Nephron progenitor cell (in vitro differentiated cells): Measurements from ENCODE around the gene DGKE.

Experiments
- DNase-seq: peaks from one replicate; pipeline ENCODE4 v3.0.0; 2021
- H3K27ac Mint-ChIP-seq: 2 replicates; pipeline ENCODE4 v1.8.0; 2021; ENCODE audit warnings: mild to moderate bottlenecking, moderate library complexity, mixed read lengths
- H3K27me3 Mint-ChIP-seq: 2 replicates; pipeline ENCODE4 v1.8.0; 2021; ENCODE audit warnings: mild to moderate bottlenecking, low read depth, mixed read lengths; ENCODE audit not compliant: poor library complexity
- H3K36me3 Mint-ChIP-seq: 2 replicates; pipeline ENCODE4 v1.8.0; 2021; ENCODE audit warnings: low read depth, mixed read lengths
- H3K4me1 Mint-ChIP-seq: 2 replicates; pipeline ENCODE4 v1.8.0; 2021; ENCODE audit warnings: mixed read lengths
- H3K4me3 Mint-ChIP-seq: 2 replicates; pipeline ENCODE4 v1.8.0; 2021; ENCODE audit warnings: mild to moderate bottlenecking, moderate library complexity, mixed read lengths
- H3K9me3 Mint-ChIP-seq: 2 replicates; pipeline ENCODE4 v1.8.0; 2021; ENCODE audit warnings: mild to moderate bottlenecking, moderate library complexity, mixed read lengths
- CTCF ChIP-seq: fragments of 200-600 bp; sonication (generic); IDR thresholded peaks from 2 replicates; pipeline ENCODE4 v1.5.0; 2021; ENCODE audit warnings: antibody characterized with exemption

Gene DGKE

GRCh38 chr17:56809106-56809819 lies 24.7 kb upstream of the DGKE start:
- TF ChIP-seq CTCF = no peak
- DNase-seq = no peak
- no peaks in the 10 kb centered on the region for H3K9me3 Mint-ChIP-seq
- peaks cover 15% of the 10 kb centered on the region for H3K27me3 Mint-ChIP-seq
- H3K27ac Mint-ChIP-seq = no peak overlapping the region
- no peak overlapping the region for H3K4me3 Mint-ChIP-seq
- H3K36me3 Mint-ChIP-seq = no peaks in the 10 kb centered on the region
- peaks cover 8% of the 10 kb centered on the region for H3K4me1 Mint-ChIP-seq

DNA sequence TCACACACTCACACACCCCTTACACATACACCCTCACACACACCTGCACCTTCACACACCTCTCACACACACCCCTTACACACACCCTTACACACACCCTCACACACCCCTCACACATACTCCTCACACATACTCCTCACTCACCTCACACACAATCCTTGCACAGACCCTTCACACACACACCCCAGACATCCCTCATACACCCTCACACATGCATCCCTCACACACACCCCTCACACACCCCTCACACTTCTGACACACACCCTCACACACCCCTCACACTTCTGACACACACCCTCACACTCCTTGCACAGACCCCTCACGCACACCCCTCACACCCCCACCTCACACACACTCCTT lies 24.2 kb upstream of the DGKE start:
- Mint-ChIP-seq H3K27me3 (peaks cover 16% of the 10 kb centered on the region), H3K27ac (no peak overlapping the region), H3K9me3 (no peaks in the 10 kb centered on the region), H3K4me1 (peaks cover 8% of the 10 kb centered on the region), H3K4me3 (no peak overlapping the region), H3K36me3 (no peaks in the 10 kb centered on the region)
- TF ChIP-seq CTCF = no peak
- DNase-seq = no peak

DNA sequence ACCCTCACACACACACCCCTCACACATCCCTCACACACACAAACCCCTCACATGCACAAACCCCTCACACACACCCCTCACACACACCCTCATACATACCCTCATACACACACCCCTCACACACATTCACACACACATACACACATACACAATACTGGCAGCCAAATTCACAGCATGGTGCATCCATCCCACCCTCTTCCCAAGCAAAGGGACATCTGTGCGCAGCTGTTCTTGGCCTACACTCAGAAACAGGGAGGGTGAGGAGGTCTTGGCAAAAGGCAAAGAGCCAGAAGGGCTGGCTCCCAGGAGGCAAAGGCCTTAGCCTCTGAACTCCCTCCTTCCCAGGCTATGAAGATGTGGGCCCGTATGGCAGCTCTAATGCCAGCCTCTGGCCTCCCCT lies 23.6 kb upstream of the DGKE start:
- Mint-ChIP-seq H3K4me3 (no peak overlapping the region), H3K27me3 (peaks cover 16% of the 10 kb centered on the region), H3K9me3 (no peaks in the 10 kb centered on the region), H3K36me3 (no peaks in the 10 kb centered on the region), H3K4me1 (peaks cover 8% of the 10 kb centered on the region), H3K27ac (no peak overlapping the region)
- no peak for DNase-seq
- no peak for TF ChIP-seq CTCF

- H3K4me1 Mint-ChIP-seq = peaks cover 8% of the 10 kb centered on the region
- peaks cover 20% of the 10 kb centered on the region for H3K27me3 Mint-ChIP-seq
- TF ChIP-seq CTCF = no peak
- DNase-seq = no peak
- no peaks in the 10 kb centered on the region for H3K9me3 Mint-ChIP-seq
- H3K36me3 Mint-ChIP-seq = no peaks in the 10 kb centered on the region
- H3K27ac Mint-ChIP-seq = no peak overlapping the region
- H3K4me3 Mint-ChIP-seq = no peak overlapping the region
Measured at GRCh38 chr17:56810891-56811775, 22.8 kb upstream of the DGKE start.

DNA sequence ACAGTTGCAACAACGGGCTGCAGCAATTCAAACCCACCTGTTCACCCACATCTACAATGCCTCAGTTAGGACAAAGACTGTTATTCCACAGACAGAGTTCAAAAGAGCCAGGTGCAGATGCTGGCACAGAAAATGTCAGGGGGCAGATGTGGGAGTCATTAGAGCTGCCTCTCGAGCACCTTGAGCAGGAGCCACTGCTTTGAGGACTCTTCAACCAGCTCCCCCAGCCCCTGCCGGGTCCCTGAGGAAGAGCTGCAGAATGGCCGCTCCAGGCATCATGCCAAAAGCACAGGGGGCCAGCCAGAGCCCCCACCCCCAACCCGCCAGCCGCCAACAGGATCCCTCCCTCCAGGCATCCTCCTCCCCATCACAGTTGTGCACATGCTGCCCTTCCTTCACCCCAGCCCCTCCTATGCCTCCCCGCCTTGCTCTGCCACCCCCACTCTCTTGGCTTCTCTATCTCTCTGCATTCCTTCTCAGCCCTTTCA lies 21.0 kb upstream of the DGKE start:
- TF ChIP-seq CTCF = no peak
- Mint-ChIP-seq H3K27ac (no peak overlapping the region), H3K36me3 (no peaks in the 10 kb centered on the region), H3K4me1 (no peaks in the 10 kb centered on the region), H3K27me3 (peaks cover 23% of the 10 kb centered on the region), H3K9me3 (no peaks in the 10 kb centered on the region), H3K4me3 (no peak overlapping the region)
- no peak for DNase-seq
